Tibial nerve (tissue), 3 donors: Measurements from ENCODE around the gene FKTN.

ENCODE experiments used
- POLR2A ChIP-seq, 2 donors: fragments of 450-650 bp; IDR thresholded peaks; one replicate each; pipeline ENCODE4 v1.6.1; 2017; ENCODE audit warnings: antibody characterized with exemption in 2 of 2, mild to moderate bottlenecking in 2 of 2, moderate library complexity in 2 of 2
- TF ChIP-seq, protein P1 (sequence below), 5 experiments: fragments of 200-600 bp in 3 of 5; fragments of 450-650 bp in 2 of 5; sonication (generic) in 3 of 5; IDR thresholded peaks; one replicate each; pipeline ENCODE4 v1.5.1; 2016 to 2019; ENCODE audit warnings: antibody characterized with exemption in 5 of 5, mild to moderate bottlenecking in 3 of 5, moderate library complexity in 2 of 5

DNA sequence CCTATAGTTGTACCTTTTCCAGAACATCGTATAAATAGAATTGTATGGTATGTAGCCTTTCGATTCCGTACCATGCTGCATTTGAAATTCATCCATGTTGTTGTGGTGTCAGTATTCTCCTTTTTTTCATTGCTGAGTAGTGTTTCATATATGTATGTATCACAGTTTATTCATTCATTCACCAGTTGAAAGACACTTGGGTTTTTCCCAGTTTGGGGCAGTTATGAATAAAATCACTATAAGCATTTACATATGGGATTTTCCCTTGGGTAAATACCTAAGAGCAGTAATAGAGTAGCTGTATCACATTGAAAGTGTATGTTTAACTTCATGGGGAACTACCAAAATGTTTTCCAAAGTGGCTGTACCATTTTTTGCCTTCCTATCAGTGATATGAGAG, 16.1 kb upstream of the FKTN start:
- TF ChIP-seq, protein P1, sequence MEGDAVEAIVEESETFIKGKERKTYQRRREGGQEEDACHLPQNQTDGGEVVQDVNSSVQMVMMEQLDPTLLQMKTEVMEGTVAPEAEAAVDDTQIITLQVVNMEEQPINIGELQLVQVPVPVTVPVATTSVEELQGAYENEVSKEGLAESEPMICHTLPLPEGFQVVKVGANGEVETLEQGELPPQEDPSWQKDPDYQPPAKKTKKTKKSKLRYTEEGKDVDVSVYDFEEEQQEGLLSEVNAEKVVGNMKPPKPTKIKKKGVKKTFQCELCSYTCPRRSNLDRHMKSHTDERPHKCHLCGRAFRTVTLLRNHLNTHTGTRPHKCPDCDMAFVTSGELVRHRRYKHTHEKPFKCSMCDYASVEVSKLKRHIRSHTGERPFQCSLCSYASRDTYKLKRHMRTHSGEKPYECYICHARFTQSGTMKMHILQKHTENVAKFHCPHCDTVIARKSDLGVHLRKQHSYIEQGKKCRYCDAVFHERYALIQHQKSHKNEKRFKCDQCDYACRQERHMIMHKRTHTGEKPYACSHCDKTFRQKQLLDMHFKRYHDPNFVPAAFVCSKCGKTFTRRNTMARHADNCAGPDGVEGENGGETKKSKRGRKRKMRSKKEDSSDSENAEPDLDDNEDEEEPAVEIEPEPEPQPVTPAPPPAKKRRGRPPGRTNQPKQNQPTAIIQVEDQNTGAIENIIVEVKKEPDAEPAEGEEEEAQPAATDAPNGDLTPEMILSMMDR (IDR thresholded peaks at IDR 0.05): no peak
- no peak for TF ChIP-seq POLR2A (IDR thresholded peaks at IDR 0.05)
